Measurements from ENCODE around the gene SSUH2.

GRCh38 chr3:8644748-8645390, at the start of gene SSUH2:
- TF ChIP-seq CTCF (conservative IDR thresholded peaks at IDR 0.05), result no peak
- TF ChIP-seq ZFX (IDR thresholded peaks at IDR 0.05), result no peak

Data from C4-2B (cell line).